Measurements from ENCODE around the gene GPN1. TPM values are rescaled to one million over a fixed set of nuclear protein-coding genes. Genes with fewer than 3 reads are reported as not detected.
"Not testable (repeated sequence)": the region's sequence is repeated elsewhere in the genome, so short reads cannot be mapped to it uniquely, and the experiment has no call there.

The GPN1 gene
- polyA plus RNA-seq, 4 donors, result 49.7 to 68.5 (median 58.1) TPM

DNA sequence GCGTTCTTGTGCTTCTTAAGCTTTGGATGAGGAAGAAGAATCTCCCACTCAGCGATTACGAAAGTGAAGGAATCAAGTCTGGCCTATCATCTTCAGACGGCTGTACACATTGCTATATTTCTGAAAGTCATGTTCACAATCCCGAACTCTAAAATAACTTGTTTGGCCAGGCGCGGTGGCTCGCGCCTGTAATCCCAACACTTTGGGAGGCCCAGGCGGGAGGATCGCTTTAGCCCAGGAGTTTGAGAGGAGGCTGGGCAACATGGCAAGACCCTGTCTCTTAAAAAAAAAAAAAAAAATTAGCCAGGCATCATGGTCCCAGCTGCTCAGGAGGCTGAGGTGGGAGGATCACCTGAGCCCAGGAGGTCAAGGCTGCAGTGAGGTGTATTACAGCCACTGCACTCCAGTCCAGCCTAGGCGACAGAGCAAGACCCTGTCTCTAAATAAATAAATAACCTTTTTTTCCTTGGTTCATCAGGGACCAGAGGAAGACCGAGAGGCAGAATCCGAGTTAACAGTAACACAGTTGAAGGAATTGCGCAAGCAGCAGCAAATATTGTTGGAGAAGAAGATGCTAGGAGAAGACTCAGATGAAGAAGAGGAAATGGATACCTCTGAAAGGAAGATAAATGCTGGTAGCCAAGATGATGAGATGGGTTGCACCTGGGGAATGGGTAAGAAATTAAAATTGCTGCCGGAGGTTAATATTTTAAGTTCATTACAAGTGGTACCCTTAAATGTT lies 35.9 kb downstream of the GPN1 start:
- DNase-seq (ENCODE audit: low read depth in 4 of 4, low spot score in 3 of 4), result no peak

DNA sequence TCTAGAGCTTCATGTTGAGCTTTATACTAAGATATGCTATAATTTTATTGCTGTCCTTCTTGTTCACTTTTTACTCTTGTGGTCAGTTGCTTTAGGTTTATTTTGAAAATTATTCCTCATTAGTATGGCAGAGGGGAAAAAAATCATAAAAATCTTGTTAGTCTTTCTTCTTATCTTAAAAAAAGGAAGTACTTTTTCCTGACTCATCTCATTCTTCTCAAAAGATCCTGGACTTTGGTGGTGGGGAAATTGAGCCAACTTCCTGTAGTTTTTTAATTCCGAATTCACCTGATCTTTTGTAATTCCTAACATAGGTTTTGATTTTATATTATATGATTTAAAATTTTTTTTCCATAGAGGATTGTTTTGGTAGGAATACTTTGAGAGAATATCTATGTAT lies 38.6 kb downstream of the GPN1 start:
- no peak for DNase-seq (ENCODE audit: low read depth in 4 of 4, low spot score in 3 of 4)

DNA sequence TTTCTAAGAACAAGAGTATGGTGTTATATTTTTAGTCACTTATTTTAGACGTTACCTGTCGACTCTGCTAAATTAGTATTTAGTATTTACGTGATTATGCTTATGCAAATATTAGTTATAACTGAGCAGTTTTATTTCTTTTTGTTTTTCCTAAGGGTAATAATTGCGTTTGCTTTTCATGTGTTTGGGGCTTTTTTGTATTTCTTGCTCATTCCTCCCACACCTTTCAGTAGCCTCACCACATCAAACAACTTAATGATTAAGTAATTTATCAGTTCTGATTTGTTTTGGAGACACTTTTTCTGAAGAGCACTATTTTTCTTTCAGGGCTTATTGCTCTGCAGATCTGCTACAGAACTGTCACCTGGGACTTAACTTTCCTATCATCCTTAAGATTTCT lies 42.4 kb downstream of the GPN1 start:
- no peak for DNase-seq (ENCODE audit: low read depth in 4 of 4, low spot score in 3 of 4)

DNA sequence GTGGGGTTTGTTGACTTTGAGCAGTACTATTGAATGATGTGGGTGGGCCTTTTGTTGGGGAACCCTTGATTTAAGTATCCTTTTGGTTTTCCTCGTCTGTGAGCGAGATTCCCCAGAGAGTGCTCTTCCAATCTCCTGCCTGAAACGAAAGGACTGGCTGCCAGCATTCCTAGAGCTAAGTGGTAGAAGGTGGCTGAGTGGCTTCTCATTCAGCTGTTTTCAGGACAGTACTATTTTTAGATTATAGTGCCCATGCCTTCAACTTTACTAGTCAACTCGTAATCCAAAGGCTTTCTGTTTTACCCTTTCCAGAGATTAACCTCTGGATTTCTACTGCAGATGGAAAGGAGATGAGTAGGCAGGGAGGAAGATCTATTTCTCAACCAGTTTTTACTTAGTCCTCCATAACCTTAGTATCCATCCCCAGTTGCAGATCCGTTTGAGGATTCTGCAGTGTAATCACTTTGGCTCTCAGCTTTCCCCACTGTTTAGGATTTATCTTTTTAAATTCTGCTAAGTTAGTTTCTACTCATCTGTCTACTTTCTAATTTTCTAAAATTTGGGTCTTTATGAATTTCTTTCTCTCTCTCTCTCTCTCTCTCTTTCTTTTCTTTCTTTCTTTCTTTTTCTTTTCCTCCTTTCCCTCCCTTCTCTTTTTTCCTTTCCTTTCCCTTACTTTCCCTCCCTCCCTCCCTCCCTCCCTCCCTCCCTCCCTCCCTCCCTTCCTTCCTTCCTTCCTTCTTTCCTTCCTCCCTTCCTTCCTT lies 44.1 kb downstream of the GPN1 start:
- DNase-seq (ENCODE audit: low read depth in 4 of 4, low spot score in 3 of 4), result no peak

DNA sequence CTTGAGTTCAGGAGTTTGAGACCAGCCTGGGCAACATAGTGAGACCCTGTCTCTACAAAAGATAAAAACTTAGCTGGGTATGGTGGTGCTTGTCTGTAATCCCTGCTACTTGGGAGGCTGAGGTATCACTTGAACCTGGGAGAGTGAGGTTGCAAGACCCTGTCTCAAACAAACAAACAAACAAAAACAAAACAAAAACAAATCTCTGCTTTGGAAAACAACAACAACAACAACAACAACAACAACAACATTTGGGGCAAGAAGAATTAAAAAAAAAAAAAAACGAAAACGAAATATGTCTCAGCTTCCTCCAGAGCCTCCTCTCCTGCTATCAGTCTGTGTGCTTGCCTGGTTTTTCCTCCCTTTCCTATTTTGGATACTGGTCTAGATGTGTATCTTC lies 51.7 kb downstream of the GPN1 start:
- no peak for DNase-seq (ENCODE audit: low read depth in 4 of 4, low spot score in 3 of 4)

DNA sequence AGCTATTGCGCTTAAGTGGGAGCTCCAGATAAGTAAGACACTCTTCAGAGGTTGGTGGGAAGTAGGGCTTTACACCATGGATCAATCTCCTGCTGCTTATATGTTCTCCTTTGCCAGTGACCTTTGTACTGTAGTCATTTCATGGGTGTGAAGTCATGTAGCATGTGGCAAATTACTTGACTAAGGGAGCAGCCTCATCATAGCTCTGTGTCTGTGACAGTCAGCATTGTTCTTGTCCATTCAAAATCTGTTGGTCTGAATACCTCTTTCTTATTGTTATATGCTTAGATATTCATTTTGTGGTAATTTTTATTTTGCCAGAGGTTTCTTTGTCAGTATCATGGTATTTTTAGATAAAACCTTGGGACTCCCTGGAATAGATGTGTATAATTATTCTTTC lies 53.0 kb downstream of the GPN1 start:
- no peak for DNase-seq (ENCODE audit: low read depth in 4 of 4, low spot score in 3 of 4)

DNA sequence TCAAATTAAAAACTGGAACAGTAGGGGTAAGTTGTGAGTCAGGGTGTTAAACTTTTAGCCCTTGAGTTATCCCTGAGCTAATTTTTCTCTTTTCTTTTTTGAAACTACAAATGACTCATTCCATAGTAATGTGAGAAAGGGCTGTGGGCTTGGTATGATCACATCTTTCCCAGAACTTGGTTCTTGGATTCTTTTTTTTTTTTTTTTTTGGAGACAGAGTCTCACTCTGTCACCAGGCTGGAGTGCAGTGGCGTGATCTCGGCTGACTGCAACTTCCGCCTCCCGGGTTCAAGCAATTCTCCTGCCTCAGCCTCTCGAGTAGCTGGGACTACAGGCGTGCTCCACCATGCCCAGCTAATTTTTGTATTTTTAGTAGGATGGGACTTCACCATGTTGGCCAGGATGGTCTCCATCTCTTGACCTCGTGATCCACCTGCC lies 53.5 kb downstream of the GPN1 start:
- DNase-seq (ENCODE audit: low read depth in 4 of 4, low spot score in 3 of 4), result not testable (repeated sequence)

DNA sequence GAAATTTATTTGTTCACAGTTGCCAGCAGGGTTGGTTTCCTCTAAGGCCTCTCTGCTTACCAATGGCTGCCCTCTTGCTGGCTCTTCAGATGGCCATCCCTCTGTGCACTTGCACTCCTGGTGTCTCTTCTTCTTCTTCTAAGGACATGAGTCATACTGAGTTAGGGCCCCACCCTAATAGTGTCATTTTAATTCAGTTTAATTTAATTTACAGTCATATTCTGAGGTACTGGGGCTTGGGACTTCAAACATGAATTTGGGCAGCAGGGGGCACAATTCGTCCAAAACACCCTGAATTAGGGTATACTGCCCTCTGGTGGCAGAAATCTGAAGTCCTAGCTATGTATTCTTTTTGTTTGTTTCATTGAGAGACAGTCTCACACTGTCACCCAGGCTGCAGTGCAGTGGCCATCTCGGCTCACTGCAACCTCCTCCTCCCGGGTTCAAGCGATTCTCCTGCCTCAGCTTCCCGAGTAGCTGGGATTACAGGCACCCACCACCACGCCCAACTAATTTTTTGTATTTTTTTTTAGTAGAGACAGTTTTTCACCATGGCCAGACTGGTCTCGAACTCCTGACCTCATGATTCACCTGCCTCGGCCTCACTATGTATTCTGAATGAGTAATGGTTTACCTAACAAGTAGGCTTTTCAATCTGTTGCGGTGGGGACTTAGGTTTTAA lies 54.7 kb downstream of the GPN1 start:
- DNase-seq (ENCODE audit: low read depth in 4 of 4, low spot score in 3 of 4), result peak in 3 of 4 donors; percentile 70 to 79 (median 78)

DNA sequence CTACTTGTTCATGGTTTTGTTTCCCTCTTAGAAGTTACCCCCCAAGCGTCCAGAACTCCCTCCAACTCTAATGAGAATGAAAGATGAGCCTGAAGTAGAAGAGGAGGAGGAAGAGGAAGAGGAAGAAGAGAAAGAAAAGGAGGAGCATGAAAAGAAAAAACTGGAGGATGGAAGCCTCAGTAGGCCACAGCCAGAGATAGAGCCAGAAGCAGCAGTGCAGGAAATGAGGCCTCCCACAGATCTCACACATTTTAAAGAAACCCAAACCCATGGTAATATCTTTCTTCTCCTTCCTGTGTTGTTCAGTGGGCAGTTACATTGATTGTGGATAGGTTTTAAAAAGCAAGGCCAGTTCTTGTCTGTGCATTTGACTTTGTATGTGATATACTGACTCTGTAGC lies 56.2 kb downstream of the GPN1 start:
- not testable (repeated sequence) for DNase-seq (ENCODE audit: low read depth in 4 of 4, low spot score in 3 of 4)

DNA sequence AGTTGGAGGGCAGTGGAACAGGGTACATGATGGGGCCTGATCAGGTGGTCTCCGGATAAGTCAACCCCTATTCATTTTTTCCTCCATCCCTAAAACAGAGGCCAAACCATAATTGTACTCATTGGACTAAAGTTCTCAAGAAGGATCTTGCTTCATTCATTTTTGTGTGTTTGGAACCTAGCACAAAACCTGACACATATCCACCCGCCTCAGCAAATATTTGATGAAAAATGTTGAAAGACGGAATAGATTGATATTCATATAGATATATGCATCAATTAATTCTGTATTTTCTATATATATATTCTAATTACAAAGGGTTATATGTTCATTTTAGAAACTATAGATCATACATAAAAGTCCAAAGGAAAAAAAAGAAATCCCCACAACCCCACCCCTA lies 56.7 kb downstream of the GPN1 start:
- no peak for DNase-seq (ENCODE audit: low read depth in 4 of 4, low spot score in 3 of 4)

DNA sequence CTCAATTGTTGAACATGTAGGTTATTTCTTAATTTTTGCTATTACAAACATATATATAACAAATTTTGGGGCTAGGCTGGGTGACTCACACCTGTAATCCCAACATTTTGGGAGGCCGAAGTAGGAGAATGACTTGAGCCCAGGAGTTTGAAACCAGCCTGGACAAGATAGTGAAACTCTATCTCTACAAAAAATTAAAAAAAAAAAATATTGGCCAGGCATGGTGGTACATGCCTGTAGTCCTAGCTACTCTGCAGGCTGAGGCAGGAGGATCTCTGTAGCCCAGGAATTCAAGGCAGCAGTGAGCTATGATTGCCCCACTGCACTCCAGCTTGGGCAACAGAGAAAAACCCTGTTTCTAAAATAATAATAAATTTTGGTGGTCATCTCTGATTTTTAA lies 58.4 kb downstream of the GPN1 start:
- DNase-seq (ENCODE audit: low read depth in 4 of 4, low spot score in 3 of 4), result no peak

DNA sequence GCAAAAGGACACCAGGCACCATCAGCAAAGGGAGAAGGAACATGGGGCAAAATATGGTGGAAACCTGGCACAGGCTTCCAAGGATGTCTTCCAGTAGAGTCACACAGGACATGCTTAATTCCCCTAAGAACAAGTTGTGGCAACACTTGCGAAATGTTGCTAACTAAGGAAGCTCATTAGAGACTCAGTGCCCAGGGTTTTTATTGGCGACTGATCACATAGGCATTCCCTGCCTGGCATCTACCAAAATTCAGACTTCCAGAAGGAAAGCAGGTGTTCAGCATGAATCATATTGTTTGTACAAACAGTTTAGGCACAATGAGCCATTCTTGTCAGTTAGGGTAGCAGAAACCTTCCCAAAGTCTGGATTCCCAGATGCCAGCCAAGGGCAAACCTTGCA lies 60.6 kb downstream of the GPN1 start:
- no peak for DNase-seq (ENCODE audit: low read depth in 4 of 4, low spot score in 3 of 4)

DNA sequence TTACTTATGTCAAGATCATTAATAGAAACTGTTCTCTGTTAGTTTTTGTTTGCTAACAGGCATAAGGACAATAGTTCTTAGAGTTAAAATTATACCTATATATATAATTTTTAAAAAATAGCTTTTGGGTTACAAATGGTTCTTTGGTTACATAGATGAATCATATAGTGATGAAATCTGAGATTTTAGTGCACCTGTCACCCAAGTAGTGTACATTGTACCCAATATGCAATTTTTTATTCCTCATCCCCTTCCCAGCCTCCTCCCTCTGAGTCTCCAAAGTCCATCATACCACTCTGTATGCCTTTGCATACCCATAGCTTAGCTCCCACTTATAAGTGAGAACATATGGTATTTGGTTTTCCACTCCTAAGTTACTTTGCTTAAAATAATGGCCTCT lies 61.2 kb downstream of the GPN1 start:
- DNase-seq (ENCODE audit: low read depth in 4 of 4, low spot score in 3 of 4), result no peak

DNA sequence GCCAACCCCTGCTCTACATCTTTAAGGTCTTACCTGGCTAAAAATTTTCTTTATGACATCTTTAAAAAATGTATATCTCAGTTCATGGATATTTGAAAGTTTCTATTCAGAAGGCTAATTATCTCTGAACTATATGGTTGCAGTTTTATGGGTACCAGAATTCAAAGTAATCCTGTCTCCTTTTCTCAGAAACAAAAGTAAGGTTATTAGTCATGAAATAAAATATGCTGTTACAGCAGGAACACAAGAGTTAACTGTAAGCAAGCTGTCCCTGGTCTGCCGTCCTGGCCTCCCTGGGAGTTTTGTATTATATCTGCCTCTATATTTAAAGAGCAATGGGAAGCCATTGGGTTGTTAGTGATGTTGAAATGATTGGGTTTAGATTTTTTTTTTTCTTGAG lies 68.8 kb downstream of the GPN1 start:
- DNase-seq (ENCODE audit: low read depth in 4 of 4, low spot score in 3 of 4), result no peak

Other genes with a start within 250 kb of the GPN1 start
- 10 to 100 TPM; 13.3 to 22.4 (median 15.2) TPM for gene ZNF513, start 248.3 kb upstream of the GPN1 start, polyA plus RNA-seq (ENCODE audit: insufficient read length in 4 of 4)
- gene PPM1G, start 219.5 kb upstream of the GPN1 start, polyA plus RNA-seq (ENCODE audit: insufficient read length in 4 of 4), result 10 to 100 TPM; 68.7 to 96.4 (median 94.3) TPM
- gene NRBP1, start 200.4 kb upstream of the GPN1 start, polyA plus RNA-seq (ENCODE audit: insufficient read length in 4 of 4), result 100 to 1,000 TPM; 123 to 164 (median 134) TPM
- gene KRTCAP3, start 186.7 kb upstream of the GPN1 start, polyA plus RNA-seq (ENCODE audit: insufficient read length in 4 of 4), result 1 to 10 TPM; 2.7 to 8.3 (median 6.5) TPM
- 10 to 100 TPM; 32.9 to 61.0 (median 45.3) TPM for gene IFT172, start 139.3 kb upstream of the GPN1 start, polyA plus RNA-seq (ENCODE audit: insufficient read length in 4 of 4)
- 10 to 100 TPM in 1 of 4 donors, 1 to 10 TPM in 3; 7.0 to 11.5 (median 8.1) TPM for gene FNDC4, start 133.8 kb upstream of the GPN1 start, polyA plus RNA-seq (ENCODE audit: insufficient read length in 4 of 4)
- under 1 TPM in 3 of 4 donors, not detected in 1; 0.14 to 0.18 (median 0.16) TPM for gene GCKR, start 132.2 kb upstream of the GPN1 start, polyA plus RNA-seq (ENCODE audit: insufficient read length in 4 of 4)
- gene ZNF512, start 46.0 kb upstream of the GPN1 start, polyA plus RNA-seq (ENCODE audit: insufficient read length in 4 of 4), result 10 to 100 TPM; 63.2 to 85.5 (median 76.7) TPM
- 10 to 100 TPM; 11.1 to 15.3 (median 13.2) TPM for gene CCDC121, start within 50 bp of the GPN1 start, polyA plus RNA-seq (ENCODE audit: insufficient read length in 4 of 4)
- 10 to 100 TPM; 45.4 to 67.7 (median 58.4) TPM for gene SUPT7L, start 34.6 kb downstream of the GPN1 start, polyA plus RNA-seq (ENCODE audit: insufficient read length in 4 of 4)
- 10 to 100 TPM; 23.5 to 36.7 (median 34.4) TPM for gene SLC4A1AP, start 34.8 kb downstream of the GPN1 start, polyA plus RNA-seq (ENCODE audit: insufficient read length in 4 of 4)
- gene MRPL33, start 142.7 kb downstream of the GPN1 start, polyA plus RNA-seq (ENCODE audit: insufficient read length in 4 of 4), result 100 to 1,000 TPM in 3 of 4 donors, 10 to 100 TPM in 1; 85.1 to 171 (median 157) TPM

Data from left renal pelvis (tissue), 4 donors.